ENCODE measurements around the gene C13orf46. TPM values are rescaled to one million over a fixed set of nuclear protein-coding genes. Genes with fewer than 3 reads are reported as not detected.

C13orf46 gene
- total RNA-seq, 1 donor from 2014 or later = not detected

GRCh38 chr13:113928685-113929627, 44.9 kb downstream of the C13orf46 start:
- DNase-seq (ENCODE audit: low spot score) = no peak
- Histone ChIP-seq H3K27me3 (no peaks in the 10 kb centered on the region), H2AFZ (replicated peaks) (no peak overlapping the region), H3K9me3 (ENCODE audit: low read depth) (no peaks in the 10 kb centered on the region), H4K20me1 (ENCODE audit: low read depth) (no peaks in the 10 kb centered on the region), H3K79me2 (ENCODE audit: low read depth) (no peaks in the 10 kb centered on the region), H3K4me1 (no peaks in the 10 kb centered on the region), H3F3A (ENCODE audit: low read depth) (no peaks in the 10 kb centered on the region), H3K4me2 (no peak overlapping the region), H3K4me3 (no peak overlapping the region), H3K9ac (no peak overlapping the region), H3K27ac (no peak overlapping the region), H3K36me3 (no peaks in the 10 kb centered on the region)
- H3K4me3 Mint-ChIP-seq = no peak overlapping the region
- peaks cover 7% of the 10 kb centered on the region for H3K4me1 Mint-ChIP-seq
- TF ChIP-seq EZH2 (IDR thresholded peaks at IDR 0.05) (no peak), CTCF (IDR thresholded peaks at IDR 0.05) (no peak), EZH2phosphoT487 (IDR thresholded peaks at IDR 0.05) (no peak)
- peaks cover 6% of the 10 kb centered on the region for H3K27me3 Mint-ChIP-seq (ENCODE audit: insufficient read depth, low read depth)
- H3K27ac Mint-ChIP-seq = no peak overlapping the region
- H3K36me3 Mint-ChIP-seq = peaks cover 2% of the 10 kb centered on the region
- peaks cover 12% of the 10 kb centered on the region for H3K9me3 Mint-ChIP-seq

GRCh38 chr13:113927661-113928581, 46.0 kb downstream of the C13orf46 start:
- H3K4me1 ChIP-seq = no peaks in the 10 kb centered on the region

More at GRCh38 chr13:113927661-113928581, 46.0 kb downstream of the C13orf46 start:
- Histone ChIP-seq H3K36me3 (no peaks in the 10 kb centered on the region), H4K20me1 (ENCODE audit: low read depth) (no peaks in the 10 kb centered on the region), H3K27me3 (no peaks in the 10 kb centered on the region), H2AFZ (replicated peaks) (no peak overlapping the region), H3K9me3 (ENCODE audit: low read depth) (no peaks in the 10 kb centered on the region), H3K9ac (no peak overlapping the region), H3K27ac (no peak overlapping the region), H3K4me2 (no peak overlapping the region), H3K4me3 (no peak overlapping the region), H3K79me2 (ENCODE audit: low read depth) (no peaks in the 10 kb centered on the region), H3F3A (ENCODE audit: low read depth) (no peaks in the 10 kb centered on the region)
- Mint-ChIP-seq H3K4me3 (no peak overlapping the region), H3K4me1 (peaks cover 5% of the 10 kb centered on the region), H3K27me3 (ENCODE audit: insufficient read depth, low read depth) (peaks cover 6% of the 10 kb centered on the region), H3K27ac (peak overlapping the region; percentile 95), H3K36me3 (peaks cover 2% of the 10 kb centered on the region), H3K9me3 (peaks cover 12% of the 10 kb centered on the region)
- DNase-seq (ENCODE audit: low spot score) = no peak
- no peak for TF ChIP-seq CTCF (IDR thresholded peaks at IDR 0.05)
- TF ChIP-seq EZH2phosphoT487 (IDR thresholded peaks at IDR 0.05) = no peak
- no peak for TF ChIP-seq EZH2 (IDR thresholded peaks at IDR 0.05)
